Islet precursor cell (in vitro differentiated cells): ENCODE data around the gene HSBP1.

Experiments used
- DNase-seq: peaks from one replicate; pipeline ENCODE4 v3.0.0-alpha.2; 2018

Gene HSBP1

DNA sequence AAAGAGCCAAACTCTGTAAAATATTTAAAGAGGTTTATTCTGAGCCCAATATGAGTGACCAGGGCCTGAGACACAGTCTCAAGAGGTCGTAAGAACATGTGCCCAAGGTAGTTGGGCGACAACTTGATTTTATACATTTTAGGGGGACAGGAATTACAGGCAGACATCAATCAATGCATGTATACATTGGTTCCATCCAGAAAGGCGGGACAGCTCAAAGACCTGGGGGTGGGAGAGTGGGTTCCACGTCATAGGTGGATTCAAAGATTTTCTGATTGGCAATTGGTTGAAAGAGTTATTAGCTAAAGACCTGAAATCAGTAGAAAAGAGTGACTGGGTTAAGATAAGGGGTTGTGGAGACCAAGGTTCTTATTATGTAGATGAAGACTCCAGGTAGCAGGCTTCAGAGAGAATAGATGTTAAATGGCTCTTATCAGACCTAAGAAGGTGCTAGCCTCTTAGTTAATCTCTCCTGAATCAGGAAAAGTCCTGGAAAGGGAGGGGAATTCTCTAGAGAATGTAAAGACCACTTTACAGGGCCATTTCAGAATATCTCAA lies 32.4 kb downstream of the HSBP1 start:
- DNase-seq, result no peak

DNA sequence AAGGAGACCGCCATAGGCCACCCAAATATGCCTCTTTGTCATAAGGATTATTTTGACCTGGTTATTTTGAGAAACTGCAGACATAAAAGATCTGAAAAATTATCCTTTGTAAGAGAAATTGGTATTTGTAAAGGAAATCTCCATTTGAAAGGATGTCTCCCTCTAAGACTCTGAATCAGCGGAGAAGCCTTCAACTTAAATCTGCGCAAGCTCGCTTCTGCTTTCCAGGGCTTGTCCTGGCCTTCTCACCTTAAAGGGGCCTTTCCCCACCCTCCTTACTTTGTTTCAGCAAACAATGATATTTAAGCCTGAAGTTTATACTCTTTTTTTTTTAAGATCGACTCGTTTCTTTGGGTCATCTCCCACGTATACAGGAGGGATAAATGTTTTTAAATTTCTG lies 34.5 kb downstream of the HSBP1 start:
- DNase-seq, result peak; percentile 38

DNA sequence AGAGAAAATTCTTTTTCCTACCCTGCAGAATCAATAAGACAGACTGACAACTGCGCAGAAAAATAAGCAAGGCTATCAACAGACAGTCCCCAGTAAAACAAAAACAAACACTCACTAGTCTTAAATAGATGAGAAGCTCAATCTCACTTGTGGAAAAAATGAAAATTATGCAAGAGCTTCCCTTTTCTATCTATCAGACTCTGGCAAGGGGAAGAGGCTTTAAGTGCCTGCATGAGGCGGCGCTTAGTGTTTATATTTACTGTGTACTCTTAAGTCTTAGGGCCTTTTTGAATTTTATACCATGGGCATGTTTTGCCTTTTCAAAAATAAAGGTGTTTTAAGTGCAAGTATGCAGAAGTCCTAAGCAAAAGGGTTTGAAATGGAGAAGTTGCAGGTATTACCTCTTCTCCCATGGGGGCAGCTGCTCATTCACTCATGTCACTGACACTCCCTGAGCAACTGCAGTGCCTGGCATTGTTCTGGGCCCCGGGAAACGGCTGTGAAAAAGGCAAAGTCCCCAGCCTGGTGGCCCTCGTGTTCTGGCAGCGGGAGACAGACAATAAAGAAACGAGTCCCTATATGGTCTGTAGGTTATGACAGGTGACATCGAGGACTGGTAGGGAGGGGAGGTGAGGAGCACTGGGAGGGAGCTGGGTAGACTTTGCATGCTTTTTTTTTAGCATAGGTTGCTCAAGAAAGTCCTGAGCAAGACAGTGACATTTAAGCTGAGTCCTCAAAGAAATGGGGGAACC lies 35.2 kb downstream of the HSBP1 start:
- peak; percentile 50 for DNase-seq

DNA sequence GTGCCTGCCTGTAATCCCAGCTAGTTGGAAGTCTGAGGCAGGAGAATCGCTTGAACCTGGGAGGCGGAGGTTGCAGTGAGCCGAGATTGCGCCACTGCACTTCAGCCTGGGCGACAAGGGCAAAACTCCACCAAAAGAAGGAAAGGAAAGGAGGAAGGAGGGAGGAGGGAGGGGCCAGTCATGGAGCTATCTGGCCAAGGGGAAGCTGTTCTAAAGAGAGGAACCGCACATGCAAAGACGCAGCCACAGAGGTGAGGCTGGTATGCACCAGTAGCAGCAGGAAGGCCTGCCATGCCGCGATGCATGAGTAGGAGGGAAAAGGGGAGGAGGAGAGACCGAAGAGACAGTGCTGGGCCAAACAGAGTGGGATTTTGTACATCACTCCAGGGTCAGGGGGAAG lies 35.9 kb downstream of the HSBP1 start:
- peak; percentile 52 for DNase-seq

DNA sequence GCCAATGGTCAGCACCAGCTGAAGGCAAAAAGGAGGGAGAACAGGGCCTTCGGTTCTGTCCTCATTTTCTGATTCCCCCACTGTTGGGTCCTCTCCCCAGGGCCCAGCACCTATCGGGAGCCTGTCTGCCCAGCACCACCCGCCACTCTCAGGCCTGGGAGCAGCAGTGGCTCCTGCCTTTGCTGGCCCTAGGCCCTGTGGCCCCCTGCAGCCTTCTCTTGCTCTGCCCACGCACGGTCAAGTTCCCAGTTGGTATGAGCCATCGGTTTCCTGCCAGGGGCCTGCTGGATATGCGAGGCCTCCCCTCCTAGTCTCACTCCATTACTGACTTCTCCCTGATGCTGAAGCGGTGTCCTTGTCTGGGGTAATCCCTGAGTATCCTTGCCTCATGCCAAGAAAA lies 37.5 kb downstream of the HSBP1 start:
- peak; percentile 38 for DNase-seq

DNA sequence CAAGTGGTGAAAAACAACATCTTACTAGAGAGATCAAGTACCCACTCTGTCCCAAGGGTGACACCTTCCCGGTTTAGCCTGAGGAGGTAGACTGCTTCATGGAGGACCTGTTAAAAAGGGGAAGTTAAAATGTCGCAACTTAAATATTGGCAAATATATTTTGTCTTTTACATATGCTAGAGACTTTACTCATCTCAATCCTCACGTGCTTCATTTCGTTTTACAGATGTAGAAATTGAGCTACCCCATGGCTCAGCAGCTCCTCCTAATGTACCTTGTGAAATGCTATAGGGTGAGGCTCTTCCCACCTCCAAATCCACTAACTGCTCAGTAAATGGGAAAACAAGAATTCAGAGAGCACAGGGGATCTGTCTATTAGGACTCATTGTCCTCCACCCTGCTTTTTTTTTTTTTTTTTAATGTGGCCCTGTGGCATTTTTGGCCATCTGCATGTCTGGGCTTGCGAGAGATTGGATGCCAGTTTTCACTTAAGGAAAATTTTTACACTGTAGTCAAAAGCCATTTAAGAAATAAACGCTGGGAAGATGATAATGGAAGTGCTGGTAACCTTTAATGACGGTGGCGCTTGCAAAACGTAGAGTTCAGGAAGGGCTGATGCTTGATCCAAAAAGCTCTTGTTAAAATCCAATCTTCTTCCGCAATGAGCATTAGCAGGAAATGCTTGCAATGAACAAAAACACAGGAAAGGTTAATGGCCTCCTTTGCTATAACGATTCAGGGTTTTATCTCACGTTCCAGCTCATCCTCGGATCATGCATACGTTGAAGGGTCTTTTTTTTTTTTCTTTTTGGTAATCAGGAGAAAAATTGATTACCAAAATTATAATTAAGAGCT lies 39.8 kb downstream of the HSBP1 start:
- DNase-seq, result peak; percentile 59

DNA sequence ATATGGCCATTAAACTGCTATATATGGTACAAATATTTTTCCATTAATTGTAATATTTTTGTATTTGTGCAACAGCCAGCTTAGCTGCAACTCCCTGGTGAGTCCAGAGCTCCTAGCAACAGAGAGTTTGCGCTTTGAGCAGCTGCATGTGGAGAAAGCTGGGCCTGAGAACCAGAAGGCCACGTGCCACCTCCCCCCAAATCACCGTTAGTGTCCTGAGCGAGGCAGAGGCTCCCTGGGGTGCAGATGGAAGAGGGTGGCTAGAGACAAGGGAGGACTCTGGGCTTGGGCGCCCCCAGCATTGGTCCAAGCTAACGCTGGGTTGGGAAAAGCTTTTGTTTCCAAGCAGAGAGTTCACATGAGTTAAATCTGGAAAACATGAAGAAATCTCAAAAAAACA lies 41.6 kb downstream of the HSBP1 start:
- DNase-seq, result peak; percentile 29

DNA sequence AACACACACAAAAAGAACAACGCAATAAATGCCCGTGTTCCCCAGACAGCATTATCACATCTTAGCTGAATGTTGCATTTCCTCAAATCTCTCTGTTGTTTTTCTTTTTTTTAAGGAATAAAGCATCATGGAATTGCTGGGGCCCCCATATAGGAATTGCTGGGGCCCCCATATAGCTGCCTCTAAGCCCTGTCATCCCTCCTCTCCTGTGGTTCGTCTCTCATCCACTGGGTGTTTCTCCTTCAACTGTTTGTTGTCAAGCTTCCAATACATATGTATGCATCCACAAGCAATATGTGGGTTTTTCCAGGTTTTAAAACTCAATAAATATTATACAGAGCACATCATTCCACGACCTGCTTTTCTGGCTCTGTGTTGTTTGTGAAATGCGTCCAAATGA lies 43.2 kb downstream of the HSBP1 start:
- DNase-seq, result no peak

DNA sequence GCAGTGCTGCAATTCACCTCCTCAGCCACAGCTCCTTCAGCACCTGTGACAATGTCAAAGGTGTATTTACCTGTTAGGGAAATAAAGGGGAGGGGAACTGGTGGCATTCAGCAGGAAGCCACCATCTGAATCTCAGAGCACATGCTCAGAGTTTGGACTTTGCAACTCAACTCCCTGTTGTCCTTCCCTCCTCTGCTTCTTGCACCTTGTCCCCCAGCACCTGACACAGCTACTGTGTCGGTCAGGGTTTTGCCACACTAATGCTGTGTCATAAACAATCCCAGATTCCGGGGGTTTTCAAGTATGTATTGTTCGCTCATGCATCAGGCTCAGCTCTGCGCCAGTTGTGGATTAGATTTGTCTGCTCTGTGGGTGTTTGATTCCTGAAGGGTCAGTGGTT lies 43.7 kb downstream of the HSBP1 start:
- no peak for DNase-seq

DNA sequence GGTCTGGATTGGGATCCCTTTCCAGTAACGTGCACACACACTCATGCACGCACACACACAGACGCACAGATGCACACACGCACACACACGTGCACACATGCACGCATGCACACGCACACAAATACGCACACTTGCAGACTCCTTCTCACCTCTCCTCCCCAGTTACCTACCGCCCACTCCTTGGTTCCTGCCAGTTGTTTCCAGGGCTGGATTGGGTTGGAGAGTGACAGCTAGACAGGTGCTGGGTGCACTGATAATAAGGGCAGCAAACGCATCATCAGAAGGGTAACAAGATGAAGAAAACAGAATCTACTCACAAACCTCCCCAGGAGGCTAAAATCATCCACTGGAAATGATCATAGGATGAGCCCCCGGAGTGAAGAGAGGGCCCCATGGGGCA lies 45.0 kb downstream of the HSBP1 start:
- no peak for DNase-seq

DNA sequence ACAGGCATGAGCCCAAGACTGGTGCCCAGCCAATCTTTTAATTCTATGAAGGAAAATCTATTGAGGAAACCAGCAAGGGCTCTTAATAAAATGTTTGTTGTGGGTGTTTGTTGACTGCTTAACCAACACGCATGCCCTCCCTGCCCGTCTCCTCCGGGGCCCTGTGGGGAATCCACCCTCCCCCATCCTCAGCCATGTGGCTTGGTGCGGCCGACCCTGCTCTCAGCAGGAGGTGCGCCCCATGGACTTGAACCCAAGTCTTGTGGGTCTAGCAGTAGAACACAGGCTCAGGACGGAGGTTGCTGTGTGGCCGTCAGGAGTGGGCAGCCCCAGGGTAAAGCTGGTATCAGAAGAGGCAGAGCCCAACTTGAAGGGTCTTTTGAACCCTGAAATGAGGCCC lies 46.1 kb downstream of the HSBP1 start:
- DNase-seq, result no peak

DNA sequence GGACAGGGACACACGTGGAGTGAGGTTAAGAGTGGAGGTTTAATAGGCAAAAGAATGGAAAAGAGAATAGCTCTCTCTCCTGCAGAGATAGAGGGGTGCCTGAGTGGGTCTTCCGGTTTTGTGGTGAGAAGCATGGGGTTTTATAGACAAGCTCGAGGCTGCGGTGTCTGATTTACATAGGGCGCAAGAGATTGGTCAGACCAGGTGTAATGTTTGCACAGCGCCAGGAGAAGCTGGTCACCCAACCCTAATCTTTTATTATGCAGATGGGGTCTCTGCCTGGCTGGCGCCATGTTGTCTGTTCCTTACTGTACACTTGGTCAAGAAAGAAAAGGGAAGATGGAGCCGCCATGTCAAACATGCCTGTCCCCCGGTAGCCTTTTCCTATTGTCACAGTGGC lies 46.6 kb downstream of the HSBP1 start:
- DNase-seq, result no peak

DNA sequence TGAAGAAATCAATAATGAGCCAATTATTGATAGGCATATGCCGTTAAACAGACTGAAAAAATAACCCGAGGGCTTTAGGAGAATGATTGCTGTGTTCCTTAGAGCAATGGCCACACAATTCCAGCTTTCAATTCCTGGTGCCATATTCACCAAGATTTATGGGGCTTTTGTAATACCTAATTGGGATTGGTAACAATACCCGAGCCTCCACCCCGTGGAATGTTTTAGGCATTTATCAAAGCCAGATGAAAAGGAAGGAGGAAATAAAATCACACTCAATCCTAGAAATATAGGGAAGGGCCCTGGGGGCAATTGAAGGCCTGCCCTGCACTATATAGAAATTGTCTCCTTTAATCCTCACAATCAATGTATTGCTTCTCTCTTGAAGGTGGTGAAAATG lies 49.0 kb downstream of the HSBP1 start:
- DNase-seq, result no peak

DNA sequence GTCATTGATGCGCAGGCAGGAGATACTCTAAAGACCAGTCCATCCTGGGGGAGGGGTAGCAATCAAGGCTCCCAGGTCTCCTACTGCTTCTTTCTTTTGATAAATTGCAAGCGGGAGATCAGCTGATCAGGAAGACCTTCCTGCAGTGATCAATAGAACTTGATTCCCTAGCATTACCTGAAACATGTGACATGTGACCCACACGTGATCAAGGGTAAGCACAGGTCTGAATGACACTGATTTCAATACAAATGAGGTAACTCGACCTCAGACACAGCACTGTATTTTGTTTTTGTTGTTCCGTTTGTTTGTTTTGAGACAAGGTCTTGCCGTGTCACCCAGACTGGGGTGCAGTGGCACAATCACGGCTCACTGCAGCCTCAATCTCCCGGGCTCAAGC lies 51.5 kb downstream of the HSBP1 start:
- no peak for DNase-seq

DNA sequence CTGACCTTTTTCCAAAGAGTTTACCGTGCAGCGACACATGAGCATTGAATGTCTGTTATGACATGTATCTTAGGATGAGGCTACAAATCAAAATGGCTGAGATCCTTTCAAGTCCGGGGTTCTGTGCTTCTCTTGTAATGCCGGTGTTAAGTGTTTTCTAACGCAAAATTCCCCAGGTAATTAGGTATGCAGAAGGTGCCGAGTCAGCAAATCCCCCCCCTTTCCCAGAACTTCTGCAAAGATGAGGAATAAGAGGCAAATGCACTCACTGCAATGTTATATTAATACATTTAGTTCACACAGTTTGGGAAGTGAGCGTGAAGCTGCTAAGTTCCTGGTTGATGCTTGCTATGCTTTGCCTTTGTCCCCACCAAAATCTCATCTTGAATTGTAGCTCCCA lies 54.9 kb downstream of the HSBP1 start:
- no peak for DNase-seq

DNA sequence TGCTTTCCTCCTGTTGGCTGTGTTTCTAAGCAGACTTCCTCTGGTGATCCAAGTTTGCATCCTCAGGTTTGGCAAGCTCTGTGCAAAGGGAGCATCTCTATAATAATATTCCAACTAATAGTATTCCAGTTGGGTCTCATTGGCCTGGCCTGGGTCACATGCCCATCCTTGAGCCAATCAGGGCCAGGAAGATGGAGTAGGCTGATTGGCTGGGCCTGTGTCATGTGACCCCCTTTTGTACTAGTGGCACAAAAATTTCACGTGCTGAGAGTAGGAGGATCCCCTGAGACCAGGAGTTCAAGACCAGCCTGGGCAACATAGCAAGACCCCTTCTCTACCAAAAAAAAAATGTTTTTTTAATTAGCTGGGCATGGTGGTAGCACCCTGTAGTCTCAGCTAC lies 55.9 kb downstream of the HSBP1 start:
- no peak for DNase-seq
